HepG2 (cell line): ENCODE measurements around the gene CFAP99. TPM values are rescaled to one million over a fixed set of nuclear protein-coding genes. Genes with fewer than 3 reads are reported as not detected.

Experiments used
- HMG20A ChIP-seq: IDR thresholded peaks from 2 replicates; pipeline ENCODE4 v1.6.1; 2016; ENCODE audit warnings: borderline replicate concordance
- MAFK ChIP-seq, 2 experiments: IDR thresholded peaks in 1 of 2; conservative IDR thresholded peaks in 1 of 2; 2 replicates each; pipeline ENCODE4 v1.6.1; 2011; ENCODE audit warnings: improper control_type of control experiment in 2 of 2, low read length in 2 of 2
- RAD21 ChIP-seq: fragments of 450-650 bp; formaldehyde crosslinking; IDR thresholded peaks from 2 replicates; pipeline ENCODE4 v1.5.0; 2020; ENCODE audit warnings: mild to moderate bottlenecking
- RFX5 ChIP-seq: IDR thresholded peaks from 2 replicates; pipeline ENCODE4 v1.6.1; 2011; ENCODE audit warnings: low read depth, low read length, improper control_type of control experiment
- RFXAP ChIP-seq: sonication (generic); formaldehyde crosslinking; IDR thresholded peaks from 2 replicates; pipeline ENCODE4 v1.4.0; 2020; ENCODE audit warnings: missing genetic modification reagents, borderline replicate concordance
- SATB2 ChIP-seq: sonication (generic); formaldehyde crosslinking; IDR thresholded peaks from 2 replicates; pipeline ENCODE4 v1.5.0; 2020; ENCODE audit warnings: missing genetic modification reagents
- ZC3H4 ChIP-seq: sonication (generic); formaldehyde crosslinking; IDR thresholded peaks from 2 replicates; pipeline ENCODE4 v1.4.0; 2020; ENCODE audit warnings: missing genetic modification reagents, borderline replicate concordance
- ZNF12 ChIP-seq: sonication (generic); formaldehyde crosslinking; IDR thresholded peaks from 2 replicates; pipeline ENCODE4 v1.5.0; 2020; ENCODE audit warnings: missing genetic modification reagents
- ZNF143 ChIP-seq: sonication (generic); formaldehyde crosslinking; IDR thresholded peaks from 2 replicates; pipeline ENCODE4 v1.4.0; 2020; ENCODE audit warnings: missing genetic modification reagents
- ZNF343 ChIP-seq: sonication (generic); formaldehyde crosslinking; IDR thresholded peaks from 2 replicates; pipeline ENCODE4 v1.4.0; 2020; ENCODE audit warnings: mild to moderate bottlenecking, missing genetic modification reagents
- ZNF761 ChIP-seq: sonication (generic); formaldehyde crosslinking; conservative IDR thresholded peaks from 2 replicates; pipeline ENCODE4 v1.4.0; 2020; ENCODE audit warnings: mild to moderate bottlenecking, missing genetic modification reagents
- polyA plus RNA-seq, 8 experiments: library from polyadenylated mRNA; depleted of rRNA in 3 of 8; stranded (reverse) in 7 of 8; unstranded in 1 of 8; fragments of >200 nt; fragmentation: Illumina TruSeq in 4 of 8; extraction: Trizol in 4 of 8; gene quantifications; 2 replicates each; pipeline versions ENCODE4 v1.2.1 to v1.2.3, GENCODE V29; 2011 to 2016; ENCODE audit warnings: low read depth in 4 of 8, missing spikeins in 1 of 8, mixed read lengths in 1 of 8; ENCODE audit not compliant: insufficient read depth in 1 of 8
- total RNA-seq, 5 experiments: library from RNA; depleted of rRNA; stranded (reverse); fragments of >200 nt; fragmentation: Illumina TruSeq; extraction: Trizol; gene quantifications; 2 replicates each; pipeline ENCODE4 v1.2.3, GENCODE V29; 2016; ENCODE audit warnings: low read depth in 1 of 5
- TF ChIP-seq, protein P1 (sequence below): sonication (generic); formaldehyde crosslinking; IDR thresholded peaks from 2 replicates; pipeline ENCODE4 v1.5.0; 2020; ENCODE audit warnings: mild to moderate bottlenecking, missing genetic modification reagents, borderline replicate concordance
- TF ChIP-seq, protein P2 (sequence below): IDR thresholded peaks from 2 replicates; pipeline ENCODE4 v1.6.1; 2018; ENCODE audit warnings: missing genetic modification reagents
- TF ChIP-seq, protein P3 (sequence below): sonication (generic); formaldehyde crosslinking; IDR thresholded peaks from 2 replicates; pipeline ENCODE4 v1.4.0; 2020; ENCODE audit warnings: missing genetic modification reagents
- TF ChIP-seq, protein P4 (sequence below): sonication (generic); formaldehyde crosslinking; IDR thresholded peaks from 2 replicates; pipeline ENCODE4 v1.5.0; 2020; ENCODE audit warnings: mild to moderate bottlenecking, missing genetic modification reagents
- TF ChIP-seq, protein P5 (sequence below): sonication (generic); formaldehyde crosslinking; IDR thresholded peaks from 2 replicates; pipeline ENCODE4 v1.4.0; 2020; ENCODE audit warnings: missing genetic modification reagents
- TF ChIP-seq, protein P6 (sequence below): IDR thresholded peaks from 2 replicates; pipeline ENCODE4 v1.6.1; 2016; ENCODE audit warnings: low read depth

The CFAP99 gene
- total and polyA plus RNA-seq, 2 of the 13 experiments (the other 11 are each of a cell fraction or from before 2014, with no cell fraction given) = not detected

DNA sequence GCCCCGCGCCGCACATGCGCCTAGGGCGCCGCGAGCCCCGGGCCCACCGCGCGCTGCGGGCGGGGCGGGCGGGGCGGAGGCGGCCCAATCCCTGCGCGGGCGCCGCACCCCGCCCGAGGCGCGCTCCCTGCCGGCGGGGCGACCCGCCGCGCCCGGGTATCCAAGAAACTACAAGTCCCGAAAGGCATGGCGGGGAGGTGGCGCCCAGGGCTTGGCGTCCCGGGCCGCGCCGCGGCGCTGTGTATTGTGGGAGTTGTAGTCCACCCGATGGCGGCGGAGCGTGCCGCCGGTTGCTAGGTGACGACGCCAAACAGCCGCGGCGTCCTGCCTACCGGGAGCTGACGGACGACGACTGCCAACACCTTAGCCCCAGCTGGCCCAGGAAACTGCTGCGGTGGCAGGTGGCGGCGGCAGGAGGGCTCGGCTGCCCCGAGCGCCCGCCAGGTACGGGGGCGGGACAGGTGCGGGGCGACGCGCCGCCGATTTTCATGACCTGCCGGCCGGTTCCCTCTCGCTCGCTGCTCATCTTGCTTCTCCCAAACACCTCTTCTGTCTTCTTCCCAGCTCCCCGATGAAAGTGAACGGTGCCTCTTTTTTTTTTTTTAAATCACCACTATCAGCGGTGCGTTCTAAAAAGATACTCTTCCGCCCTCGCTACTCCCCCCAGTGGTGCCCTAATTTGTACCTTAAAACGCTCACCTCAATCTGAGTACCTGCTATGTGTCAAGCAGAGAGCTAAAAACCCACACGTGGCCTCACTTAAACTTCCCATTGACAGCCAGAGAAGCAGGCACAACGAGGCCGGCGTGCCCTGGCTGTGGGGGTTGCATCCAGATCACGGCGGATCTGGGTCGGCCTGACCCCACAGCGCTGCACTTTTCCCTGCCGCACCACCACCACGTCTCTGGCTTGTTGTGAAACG lies at the start of gene CFAP99 (continued):
- TF ChIP-seq RFXAP (CRISPR knock-in tag) (no peak), RAD21 (CRISPR knock-in tag) (no peak; the same call in none of the 2 replicates), RFX5 (peak; percentile 64; the same call in 1 of the 2 replicates), ZNF12 (CRISPR knock-in tag) (no peak), SATB2 (CRISPR knock-in tag) (no peak), ZNF143 (peak; percentile 95), HMG20A (CRISPR knock-in tag) (no peak), ZC3H4 (CRISPR knock-in tag) (no peak), MAFK (conservative IDR thresholded peaks at IDR 0.05 in 1 of 2, IDR thresholded peaks at IDR 0.05 in 1 of 2; ENCODE audit: low read length in 2 of 2) (peak; percentile 20 to 24; a peak in 2 of 4 replicates), ZNF343 (CRISPR knock-in tag) (no peak), ZNF761 (no peak)
- TF ChIP-seq, protein P1, sequence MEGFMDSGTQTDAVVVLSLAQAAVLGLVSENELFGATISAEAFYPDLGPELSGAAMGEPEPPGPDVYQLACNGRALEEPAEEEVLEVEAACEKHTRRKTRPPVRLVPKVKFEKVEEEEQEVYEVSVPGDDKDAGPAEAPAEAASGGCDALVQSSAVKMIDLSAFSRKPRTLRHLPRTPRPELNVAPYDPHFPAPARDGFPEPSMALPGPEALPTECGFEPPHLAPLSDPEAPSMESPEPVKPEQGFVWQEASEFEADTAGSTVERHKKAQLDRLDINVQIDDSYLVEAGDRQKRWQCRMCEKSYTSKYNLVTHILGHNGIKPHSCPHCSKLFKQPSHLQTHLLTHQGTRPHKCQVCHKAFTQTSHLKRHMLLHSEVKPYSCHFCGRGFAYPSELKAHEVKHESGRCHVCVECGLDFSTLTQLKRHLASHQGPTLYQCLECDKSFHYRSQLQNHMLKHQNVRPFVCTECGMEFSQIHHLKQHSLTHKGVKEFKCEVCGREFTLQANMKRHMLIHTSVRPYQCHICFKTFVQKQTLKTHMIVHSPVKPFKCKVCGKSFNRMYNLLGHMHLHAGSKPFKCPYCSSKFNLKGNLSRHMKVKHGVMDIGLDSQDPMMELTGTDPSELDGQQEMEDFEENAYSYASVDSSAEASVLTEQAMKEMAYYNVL (CRISPR knock-in tag) = no peak
- TF ChIP-seq, protein P2, sequence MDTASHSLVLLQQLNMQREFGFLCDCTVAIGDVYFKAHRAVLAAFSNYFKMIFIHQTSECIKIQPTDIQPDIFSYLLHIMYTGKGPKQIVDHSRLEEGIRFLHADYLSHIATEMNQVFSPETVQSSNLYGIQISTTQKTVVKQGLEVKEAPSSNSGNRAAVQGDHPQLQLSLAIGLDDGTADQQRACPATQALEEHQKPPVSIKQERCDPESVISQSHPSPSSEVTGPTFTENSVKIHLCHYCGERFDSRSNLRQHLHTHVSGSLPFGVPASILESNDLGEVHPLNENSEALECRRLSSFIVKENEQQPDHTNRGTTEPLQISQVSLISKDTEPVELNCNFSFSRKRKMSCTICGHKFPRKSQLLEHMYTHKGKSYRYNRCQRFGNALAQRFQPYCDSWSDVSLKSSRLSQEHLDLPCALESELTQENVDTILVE = peak; percentile 53; the same call in 1 of the 2 replicates
- TF ChIP-seq, protein P3, sequence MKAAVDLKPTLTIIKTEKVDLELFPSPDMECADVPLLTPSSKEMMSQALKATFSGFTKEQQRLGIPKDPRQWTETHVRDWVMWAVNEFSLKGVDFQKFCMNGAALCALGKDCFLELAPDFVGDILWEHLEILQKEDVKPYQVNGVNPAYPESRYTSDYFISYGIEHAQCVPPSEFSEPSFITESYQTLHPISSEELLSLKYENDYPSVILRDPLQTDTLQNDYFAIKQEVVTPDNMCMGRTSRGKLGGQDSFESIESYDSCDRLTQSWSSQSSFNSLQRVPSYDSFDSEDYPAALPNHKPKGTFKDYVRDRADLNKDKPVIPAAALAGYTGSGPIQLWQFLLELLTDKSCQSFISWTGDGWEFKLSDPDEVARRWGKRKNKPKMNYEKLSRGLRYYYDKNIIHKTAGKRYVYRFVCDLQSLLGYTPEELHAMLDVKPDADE (CRISPR knock-in tag) = no peak
- TF ChIP-seq, protein P4, sequence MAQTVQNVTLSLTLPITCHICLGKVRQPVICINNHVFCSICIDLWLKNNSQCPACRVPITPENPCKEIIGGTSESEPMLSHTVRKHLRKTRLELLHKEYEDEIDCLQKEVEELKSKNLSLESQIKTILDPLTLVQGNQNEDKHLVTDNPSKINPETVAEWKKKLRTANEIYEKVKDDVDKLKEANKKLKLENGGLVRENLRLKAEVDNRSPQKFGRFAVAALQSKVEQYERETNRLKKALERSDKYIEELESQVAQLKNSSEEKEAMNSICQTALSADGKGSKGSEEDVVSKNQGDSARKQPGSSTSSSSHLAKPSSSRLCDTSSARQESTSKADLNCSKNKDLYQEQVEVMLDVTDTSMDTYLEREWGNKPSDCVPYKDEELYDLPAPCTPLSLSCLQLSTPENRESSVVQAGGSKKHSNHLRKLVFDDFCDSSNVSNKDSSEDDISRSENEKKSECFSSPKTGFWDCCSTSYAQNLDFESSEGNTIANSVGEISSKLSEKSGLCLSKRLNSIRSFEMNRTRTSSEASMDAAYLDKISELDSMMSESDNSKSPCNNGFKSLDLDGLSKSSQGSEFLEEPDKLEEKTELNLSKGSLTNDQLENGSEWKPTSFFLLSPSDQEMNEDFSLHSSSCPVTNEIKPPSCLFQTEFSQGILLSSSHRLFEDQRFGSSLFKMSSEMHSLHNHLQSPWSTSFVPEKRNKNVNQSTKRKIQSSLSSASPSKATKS (CRISPR knock-in tag) = no peak
- TF ChIP-seq, protein P5, sequence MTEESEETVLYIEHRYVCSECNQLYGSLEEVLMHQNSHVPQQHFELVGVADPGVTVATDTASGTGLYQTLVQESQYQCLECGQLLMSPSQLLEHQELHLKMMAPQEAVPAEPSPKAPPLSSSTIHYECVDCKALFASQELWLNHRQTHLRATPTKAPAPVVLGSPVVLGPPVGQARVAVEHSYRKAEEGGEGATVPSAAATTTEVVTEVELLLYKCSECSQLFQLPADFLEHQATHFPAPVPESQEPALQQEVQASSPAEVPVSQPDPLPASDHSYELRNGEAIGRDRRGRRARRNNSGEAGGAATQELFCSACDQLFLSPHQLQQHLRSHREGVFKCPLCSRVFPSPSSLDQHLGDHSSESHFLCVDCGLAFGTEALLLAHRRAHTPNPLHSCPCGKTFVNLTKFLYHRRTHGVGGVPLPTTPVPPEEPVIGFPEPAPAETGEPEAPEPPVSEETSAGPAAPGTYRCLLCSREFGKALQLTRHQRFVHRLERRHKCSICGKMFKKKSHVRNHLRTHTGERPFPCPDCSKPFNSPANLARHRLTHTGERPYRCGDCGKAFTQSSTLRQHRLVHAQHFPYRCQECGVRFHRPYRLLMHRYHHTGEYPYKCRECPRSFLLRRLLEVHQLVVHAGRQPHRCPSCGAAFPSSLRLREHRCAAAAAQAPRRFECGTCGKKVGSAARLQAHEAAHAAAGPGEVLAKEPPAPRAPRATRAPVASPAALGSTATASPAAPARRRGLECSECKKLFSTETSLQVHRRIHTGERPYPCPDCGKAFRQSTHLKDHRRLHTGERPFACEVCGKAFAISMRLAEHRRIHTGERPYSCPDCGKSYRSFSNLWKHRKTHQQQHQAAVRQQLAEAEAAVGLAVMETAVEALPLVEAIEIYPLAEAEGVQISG (CRISPR knock-in tag) = peak; percentile 87
- TF ChIP-seq, protein P6, sequence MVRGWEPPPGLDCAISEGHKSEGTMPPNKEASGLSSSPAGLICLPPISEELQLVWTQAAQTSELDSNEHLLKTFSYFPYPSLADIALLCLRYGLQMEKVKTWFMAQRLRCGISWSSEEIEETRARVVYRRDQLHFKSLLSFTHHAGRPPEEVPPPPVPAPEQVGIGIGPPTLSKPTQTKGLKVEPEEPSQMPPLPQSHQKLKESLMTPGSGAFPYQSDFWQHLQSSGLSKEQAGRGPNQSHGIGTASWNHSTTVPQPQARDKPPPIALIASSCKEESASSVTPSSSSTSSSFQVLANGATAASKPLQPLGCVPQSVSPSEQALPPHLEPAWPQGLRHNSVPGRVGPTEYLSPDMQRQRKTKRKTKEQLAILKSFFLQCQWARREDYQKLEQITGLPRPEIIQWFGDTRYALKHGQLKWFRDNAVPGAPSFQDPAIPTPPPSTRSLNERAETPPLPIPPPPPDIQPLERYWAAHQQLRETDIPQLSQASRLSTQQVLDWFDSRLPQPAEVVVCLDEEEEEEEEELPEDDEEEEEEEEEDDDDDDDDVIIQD = no peak
